SK-N-DZ (cell line): ENCODE measurements around the gene PGBD5.

ENCODE experiments used
- DNase-seq: peaks from one replicate; pipeline ENCODE4 v3.0.0-alpha.2; 2015; ENCODE audit warnings: low spot score

PGBD5 gene

DNA sequence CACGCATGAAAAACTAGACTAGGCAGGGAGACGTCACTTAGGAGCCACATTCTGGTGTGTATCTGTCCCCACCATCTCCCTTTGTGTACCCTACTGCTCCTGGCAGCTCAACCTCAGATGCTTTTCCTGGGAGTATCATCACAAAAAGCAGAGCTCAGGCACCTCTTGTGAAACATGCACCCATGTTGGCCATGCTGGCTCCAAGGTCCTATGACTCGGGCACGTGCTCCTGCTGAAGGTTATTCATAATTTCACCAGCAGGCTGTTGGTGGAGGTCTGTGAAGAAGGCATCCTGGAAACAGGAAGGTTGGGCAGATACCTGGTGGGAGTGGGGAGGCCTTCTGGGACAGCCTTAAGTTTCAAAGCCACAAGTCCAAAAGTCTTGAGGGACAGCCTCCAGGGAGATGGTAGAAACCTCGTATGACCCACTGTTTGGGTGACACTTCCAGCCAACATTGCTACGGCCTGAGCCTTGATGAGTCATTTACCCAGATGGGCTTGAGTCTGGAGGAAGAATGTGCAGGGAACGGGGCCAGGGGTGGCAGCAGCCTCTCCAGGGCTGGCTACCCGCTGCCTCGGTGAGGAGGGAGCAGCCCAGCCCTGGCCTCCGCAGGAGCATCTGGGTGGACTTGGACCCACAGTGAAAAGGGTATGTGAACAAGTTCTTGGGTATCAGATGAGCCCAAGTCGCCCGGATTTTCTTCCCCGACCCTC, 75.8 kb downstream of the PGBD5 start:
- no peak for DNase-seq

DNA sequence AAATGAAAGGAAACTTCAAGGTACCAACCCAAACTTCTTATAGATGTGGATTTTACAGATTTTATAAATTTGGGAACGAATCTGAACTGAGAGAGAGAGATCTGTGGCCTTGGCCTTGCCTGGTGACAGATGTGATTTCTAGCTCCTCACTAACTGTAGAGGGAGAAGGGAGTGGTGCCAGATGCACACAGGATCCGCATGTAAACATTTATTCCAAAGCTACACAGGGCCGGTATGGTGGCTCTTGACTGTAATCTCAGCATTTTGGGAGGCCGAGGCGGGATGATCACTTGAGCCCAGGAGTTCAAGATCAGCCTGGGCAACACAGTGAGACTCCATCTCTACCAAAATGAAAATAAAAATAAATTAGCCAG, 77.1 kb downstream of the PGBD5 start:
- DNase-seq: no peak

GRCh38 chr1:230348386-230349019, 77.6 kb downstream of the PGBD5 start:
- DNase-seq: no peak

GRCh38 chr1:230347896-230348295, 78.2 kb downstream of the PGBD5 start:
- DNase-seq: no peak

GRCh38 chr1:230345139-230345885, 80.8 kb downstream of the PGBD5 start:
- no peak for DNase-seq

- no peak for DNase-seq
These were observed 83.4 kb downstream of the PGBD5 start for GRCh38 chr1:230342699-230343098.

DNA sequence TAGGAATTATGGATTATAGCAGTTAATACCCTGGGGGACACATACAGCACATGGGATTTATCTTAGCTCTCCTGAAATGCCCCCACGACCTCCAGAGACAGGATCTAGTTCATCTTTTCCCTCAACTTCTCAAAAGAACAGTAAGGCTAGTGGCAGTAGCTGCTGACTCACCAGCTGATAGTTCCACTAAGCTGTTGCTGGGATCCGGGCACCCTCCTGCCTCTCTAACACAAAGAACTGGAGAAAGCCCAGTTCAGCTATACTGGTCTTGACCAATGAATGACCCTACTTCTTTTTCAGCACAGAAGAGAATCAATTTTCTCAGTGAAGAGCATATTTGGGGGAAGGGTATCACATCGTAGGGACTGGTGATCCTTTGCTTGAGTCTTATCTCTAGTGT, 84.1 kb downstream of the PGBD5 start:
- DNase-seq: no peak

- DNase-seq: no peak
These were observed 85.0 kb downstream of the PGBD5 start for GRCh38 chr1:230341162-230341546.

GRCh38 chr1:230340526-230341161, 85.5 kb downstream of the PGBD5 start:
- no peak for DNase-seq

DNA sequence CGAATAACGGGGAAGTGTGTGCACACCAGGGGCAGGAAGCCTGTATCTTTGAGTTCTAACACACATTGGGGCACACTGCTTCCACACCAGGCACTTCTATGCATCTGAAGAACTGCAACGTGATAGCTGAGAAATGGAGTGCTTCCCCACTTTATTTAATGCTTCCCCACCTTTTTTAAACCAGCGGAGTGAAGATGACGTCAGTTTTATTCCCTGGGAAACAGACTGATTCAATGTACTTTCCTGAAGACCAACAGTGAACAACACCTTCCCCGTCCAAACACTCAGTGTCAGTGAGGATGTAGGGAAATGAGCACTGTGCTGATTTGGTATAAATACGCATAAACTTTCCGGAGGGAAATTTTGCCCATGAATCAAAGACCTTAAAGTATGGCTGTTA, 87.1 kb downstream of the PGBD5 start:
- no peak for DNase-seq

DNA sequence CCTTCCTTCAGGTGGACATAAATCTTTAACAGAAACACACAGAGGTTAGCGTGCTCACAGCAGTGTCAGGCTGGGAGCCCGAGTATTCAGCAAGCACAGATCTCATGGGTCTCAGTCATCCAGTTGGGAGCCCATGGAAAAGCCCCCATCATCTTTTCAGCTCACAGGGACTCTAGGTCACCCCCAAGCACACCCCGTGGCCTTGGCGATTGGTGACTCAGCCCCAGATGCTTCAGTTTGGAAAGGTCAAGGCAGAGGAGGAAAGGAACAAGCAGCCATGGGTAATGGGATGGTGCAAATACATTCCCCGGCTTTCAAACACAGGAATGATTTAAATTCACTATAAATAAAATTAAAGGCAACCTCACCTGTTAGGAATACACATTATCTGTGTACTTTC, 88.9 kb downstream of the PGBD5 start:
- no peak for DNase-seq

DNA sequence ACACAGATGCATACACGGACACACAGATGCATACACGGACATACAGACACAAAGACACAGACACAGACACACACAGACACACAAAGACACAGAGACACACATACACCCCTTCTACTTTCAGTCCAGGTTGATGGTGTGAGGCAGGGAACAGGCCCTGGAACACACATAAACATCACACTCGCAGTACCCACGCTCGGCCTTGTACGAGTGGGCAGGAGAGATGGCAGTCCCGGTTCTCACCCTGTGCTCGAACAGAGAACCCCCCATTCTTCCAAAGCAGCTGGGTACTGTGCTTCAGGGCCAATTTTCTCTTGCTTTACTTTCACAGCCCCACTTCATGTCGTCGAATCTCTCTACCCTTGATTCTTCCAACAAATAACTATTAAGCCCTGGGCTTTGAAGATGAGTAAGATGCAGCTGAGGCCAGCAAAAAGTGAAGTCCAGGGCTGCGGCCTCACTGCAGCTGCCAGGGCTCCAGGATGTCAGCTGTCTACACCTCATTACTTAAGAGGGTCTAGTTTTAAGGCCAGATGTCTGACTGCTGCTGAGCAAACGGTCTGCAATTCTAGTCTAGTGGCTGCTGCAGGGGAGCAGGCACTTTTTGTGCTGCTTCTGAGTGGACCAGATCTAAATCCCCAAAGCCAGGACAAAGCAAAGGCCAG, 90.1 kb downstream of the PGBD5 start:
- DNase-seq: no peak

- DNase-seq: no peak
These were observed 91.7 kb downstream of the PGBD5 start for GRCh38 chr1:230334447-230334837.

GRCh38 chr1:230333590-230334446, 92.3 kb downstream of the PGBD5 start:
- DNase-seq: no peak

- no peak for DNase-seq
These were observed 93.5 kb downstream of the PGBD5 start for GRCh38 chr1:230332575-230333066.

DNA sequence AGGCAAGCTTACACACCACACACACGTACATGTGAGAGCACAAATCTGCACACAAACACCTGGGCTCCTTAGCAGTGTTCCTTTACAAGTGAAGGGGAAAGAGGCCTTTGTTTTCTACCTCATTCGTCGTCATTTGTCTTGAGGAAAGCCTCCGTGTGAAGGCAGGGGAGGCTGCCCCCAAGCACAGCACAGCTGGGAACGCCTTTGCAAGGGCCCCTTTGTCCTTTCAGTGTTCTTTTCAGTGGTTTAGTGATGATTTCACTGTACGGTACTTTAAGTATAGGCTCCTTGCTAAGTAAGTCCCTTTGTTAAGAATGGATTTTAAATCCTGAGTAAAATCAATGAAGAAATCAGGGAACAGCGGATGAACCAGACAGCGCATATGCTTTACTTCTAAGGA, 94.1 kb downstream of the PGBD5 start:
- DNase-seq: no peak

DNA sequence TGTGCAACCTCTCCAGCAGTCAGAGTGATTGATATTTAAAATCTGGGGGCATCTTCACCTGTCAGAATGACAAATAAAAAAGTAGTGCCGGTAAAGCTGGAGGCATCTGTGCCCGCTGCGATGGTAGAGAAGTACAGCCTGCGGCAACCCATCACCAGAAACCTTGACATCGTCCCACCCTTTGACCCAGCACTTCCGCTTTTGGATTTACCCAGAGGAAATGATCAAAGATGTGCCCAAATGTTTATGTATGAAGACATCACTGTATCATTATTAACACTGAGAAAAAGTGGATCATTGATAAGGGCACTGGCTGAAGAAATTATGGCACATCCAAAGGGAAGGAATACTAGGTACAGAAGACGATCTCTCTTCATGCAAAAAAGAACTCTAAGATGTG, 96.0 kb downstream of the PGBD5 start:
- no peak for DNase-seq

GRCh38 chr1:230328342-230329015, 97.7 kb downstream of the PGBD5 start:
- no peak for DNase-seq

GRCh38 chr1:230327892-230328284, 98.2 kb downstream of the PGBD5 start:
- no peak for DNase-seq
